GM12891 (cell line): ENCODE measurements around the gene CREB5.
A peak's percentile ranks its signal among the peaks of the same experiment; 100 is the strongest.

Source experiments
- PAX5 ChIP-seq: IDR thresholded peaks from 2 replicates; pipeline ENCODE4 v1.6.1; 2011; ENCODE audit warnings: low read length, moderate library complexity, mild to moderate bottlenecking; ENCODE audit not compliant: insufficient read depth, severe bottlenecking
- POLR2A ChIP-seq: IDR thresholded peaks from 2 replicates; pipeline ENCODE4 v1.6.1; 2011; ENCODE audit warnings: low read depth, low read length, control low read depth
- POLR2AphosphoS5 ChIP-seq: IDR thresholded peaks from 2 replicates; pipeline ENCODE4 v1.6.1; 2011; ENCODE audit warnings: low read depth, low read length, control low read depth
- SPI1 ChIP-seq: IDR thresholded peaks from 2 replicates; pipeline ENCODE4 v1.6.1; 2011; ENCODE audit warnings: low read depth, low read length, control low read depth
- TAF1 ChIP-seq: IDR thresholded peaks from 2 replicates; pipeline ENCODE4 v1.6.1; 2011; ENCODE audit warnings: low read depth, low read length, control low read depth

DNA sequence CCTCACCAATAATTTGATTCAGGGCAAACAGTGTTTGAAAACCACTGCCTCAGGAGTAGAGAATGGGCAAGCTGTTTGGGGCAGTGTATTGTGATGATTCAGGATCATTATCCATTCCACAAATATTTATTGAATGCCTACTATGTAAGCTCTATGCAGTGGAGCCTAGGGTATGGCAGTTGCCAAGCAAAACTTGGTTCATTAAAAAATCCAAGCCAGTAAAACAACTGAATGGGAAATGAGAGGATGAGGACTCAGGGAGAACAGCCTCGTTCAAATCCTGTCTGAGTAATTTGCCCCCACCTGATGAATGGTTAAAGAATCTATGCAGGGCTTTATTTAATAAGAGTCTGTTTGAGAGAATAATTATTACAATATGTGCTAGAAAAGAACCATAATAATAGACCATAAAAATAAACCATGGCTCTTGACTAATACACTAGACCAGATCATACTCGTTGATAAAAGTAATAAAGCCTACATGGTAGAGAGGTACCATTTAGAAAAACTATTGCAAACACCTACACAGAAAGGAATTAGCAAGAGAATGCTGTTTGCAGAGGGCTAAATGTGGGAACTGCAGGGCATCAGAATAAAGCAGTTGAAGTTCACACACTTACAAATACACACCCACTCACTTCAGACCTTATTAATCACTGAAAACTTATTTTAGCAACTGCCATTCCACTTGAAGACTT lies 71.7 kb downstream of the CREB5 start:
- TF ChIP-seq POLR2A (no peak), TAF1 (no peak), POLR2AphosphoS5 (no peak), PAX5 (no peak), SPI1 (peak; percentile 10; the same call in 1 of the 2 replicates)
